ENCODE measurements around the gene CTDP1.
A peak's percentile ranks its signal among the peaks of the same experiment; 100 is the strongest.

CTDP1 gene

DNA sequence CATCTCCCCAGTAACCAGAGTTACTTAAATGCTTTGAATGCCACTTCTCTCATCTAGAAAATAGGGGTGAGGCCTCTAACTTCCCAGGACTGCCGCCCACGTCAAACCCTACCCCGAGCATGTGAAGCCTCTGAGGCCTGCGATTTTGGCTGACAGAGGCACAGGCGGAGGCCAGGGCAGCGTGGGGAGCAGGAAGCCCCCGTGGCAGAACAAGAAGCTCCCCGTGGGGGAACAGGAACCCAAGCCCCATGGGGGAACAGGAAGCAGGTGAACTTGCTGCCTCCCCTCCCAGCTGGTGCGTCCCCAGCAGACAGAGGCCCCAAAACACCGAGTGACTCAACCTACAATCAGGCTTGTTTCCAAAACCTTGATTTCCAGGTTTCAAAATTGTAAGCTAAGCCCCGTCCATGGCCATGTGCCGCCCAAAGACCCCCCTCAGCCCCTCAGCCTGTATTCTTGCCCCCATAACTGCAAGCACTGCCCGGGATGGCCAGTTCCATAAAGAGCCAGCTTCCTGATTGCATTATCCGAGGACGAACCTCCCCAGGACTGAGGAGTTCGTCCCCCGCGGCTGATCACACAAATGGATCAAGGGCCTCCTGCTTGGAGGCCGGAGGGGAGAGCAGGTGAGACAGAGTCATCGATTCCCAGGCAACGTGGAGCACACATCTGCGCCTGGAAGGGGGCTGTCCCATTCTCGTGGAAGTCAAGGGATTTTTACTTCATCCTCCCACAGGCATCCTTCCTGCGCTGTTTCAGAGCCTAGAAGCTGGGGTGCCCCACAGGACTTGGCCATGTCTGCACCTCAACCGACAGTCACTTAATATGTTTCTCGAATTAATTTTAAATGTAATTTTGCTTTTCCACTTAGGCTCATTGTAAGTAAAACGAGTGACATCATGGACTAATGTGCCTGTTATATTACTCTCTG, 36.3 kb upstream of the CTDP1 start:
- DNase-seq, result no peak

GRCh38 chr18:79644006-79644665, 35.5 kb upstream of the CTDP1 start:
- peak in 35 of 56 donors; percentile 8 to 75 (median 45) for DNase-seq

- DNase-seq, result no peak
Measured at GRCh38 chr18:79644666-79645057, 34.9 kb upstream of the CTDP1 start.

GRCh38 chr18:79645291-79645983, 34.2 kb upstream of the CTDP1 start:
- DNase-seq, result no peak

- DNase-seq, result no peak
Measured at GRCh38 chr18:79647307-79647706, 32.3 kb upstream of the CTDP1 start.

GRCh38 chr18:79650959-79651358, 28.6 kb upstream of the CTDP1 start:
- DNase-seq, result no peak

DNA sequence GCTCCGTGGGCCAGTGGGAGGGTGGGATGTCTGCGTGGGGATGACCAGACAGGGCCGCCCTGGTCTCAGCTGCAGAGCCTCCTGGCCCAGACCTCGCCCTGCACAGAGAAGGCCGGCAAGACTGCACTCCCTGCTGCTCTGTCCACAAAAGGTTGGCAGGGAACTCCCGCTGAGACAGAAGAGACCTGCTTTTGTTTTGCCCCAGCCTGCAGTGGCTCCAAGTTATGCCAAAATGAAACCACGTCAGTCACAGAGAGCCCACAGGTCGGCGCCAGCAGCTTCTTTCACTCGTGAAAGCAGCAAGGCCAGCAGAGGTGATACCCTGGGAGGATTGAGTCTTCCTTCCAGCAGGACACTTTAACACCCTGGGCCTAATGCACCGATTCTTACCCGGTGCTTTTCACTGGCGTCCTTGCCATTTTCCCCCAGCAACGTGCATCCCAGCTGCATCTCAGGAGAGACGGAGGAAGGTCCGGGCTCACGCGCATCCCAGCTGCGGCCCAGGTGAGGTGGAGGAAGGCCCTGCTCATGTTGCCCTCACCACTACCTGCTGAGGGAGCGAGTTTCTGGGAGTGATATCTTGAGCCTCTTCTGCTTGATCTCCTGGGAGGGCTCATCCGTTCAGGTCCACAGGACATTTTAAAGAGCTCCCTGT, 22.1 kb upstream of the CTDP1 start:
- DNase-seq, result no peak

- no peak for DNase-seq
Measured at GRCh38 chr18:79658366-79658765, 21.2 kb upstream of the CTDP1 start.

GRCh38 chr18:79659733-79660132, 19.9 kb upstream of the CTDP1 start:
- no peak for DNase-seq

- DNase-seq, result peak in 2 of 56 donors; percentile 11 to 15
Measured at GRCh38 chr18:79662034-79662433, 17.6 kb upstream of the CTDP1 start.

- DNase-seq, result no peak
Measured at GRCh38 chr18:79662439-79662838, 17.2 kb upstream of the CTDP1 start.

DNA sequence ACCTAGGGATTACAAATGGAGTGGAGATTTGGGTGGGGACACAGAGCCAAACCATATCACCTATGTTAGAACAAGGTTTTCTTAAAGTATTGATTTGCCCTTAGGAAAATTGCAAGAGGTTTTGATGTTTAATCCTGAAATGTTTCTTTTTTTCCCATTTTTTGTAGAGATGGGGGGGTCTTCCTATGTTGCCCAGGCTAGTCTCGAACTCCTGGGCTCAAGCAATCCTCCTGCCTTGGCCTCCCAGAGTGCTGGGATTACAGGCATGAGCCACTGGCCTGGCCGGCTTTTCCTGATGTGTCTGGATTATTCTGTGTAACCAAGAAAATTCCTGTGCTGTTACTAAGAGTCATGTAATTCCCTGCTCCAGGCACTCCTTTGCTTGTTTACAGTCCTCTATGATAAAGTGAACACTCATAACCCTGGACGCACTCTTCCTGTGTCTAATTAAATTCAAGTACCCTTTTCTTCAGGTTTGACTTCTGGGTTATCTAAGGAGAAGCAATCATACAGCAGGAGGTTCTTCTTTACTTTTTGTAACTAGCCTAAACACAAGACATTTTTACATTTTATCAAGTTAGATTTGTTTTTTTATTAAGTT, 15.0 kb upstream of the CTDP1 start:
- DNase-seq, result no peak

GRCh38 chr18:79668203-79668602, 11.4 kb upstream of the CTDP1 start:
- DNase-seq, result no peak

- no peak for DNase-seq
Measured at GRCh38 chr18:79672490-79673276, 6.9 kb upstream of the CTDP1 start.

- no peak for DNase-seq
Measured at GRCh38 chr18:79677221-79677620, 2.4 kb upstream of the CTDP1 start.

DNA sequence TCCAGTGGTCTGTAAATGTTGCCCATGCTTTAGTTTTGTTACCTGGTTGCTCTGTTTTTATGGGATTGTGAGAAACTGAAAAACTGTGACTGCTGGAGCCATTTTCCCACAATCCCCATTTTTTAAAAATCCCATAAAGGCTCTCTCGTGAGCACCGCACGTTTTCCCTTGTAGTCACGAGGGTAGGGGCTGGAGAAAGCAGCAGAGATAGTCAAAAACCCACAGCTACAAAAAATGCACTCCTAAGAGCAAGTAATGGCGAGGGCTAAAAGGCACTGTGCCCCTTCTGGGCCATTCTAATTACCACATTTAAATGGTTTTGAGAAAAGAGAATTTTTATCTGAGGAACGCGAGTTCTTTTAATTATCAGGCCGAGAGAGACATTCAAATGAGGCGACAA, 1.8 kb upstream of the CTDP1 start:
- no peak for DNase-seq

- DNase-seq, result peak; percentile 76 to 100 (median 98)
Measured at GRCh38 chr18:79678665-79679551, 695 bp upstream of the CTDP1 start.

DNA sequence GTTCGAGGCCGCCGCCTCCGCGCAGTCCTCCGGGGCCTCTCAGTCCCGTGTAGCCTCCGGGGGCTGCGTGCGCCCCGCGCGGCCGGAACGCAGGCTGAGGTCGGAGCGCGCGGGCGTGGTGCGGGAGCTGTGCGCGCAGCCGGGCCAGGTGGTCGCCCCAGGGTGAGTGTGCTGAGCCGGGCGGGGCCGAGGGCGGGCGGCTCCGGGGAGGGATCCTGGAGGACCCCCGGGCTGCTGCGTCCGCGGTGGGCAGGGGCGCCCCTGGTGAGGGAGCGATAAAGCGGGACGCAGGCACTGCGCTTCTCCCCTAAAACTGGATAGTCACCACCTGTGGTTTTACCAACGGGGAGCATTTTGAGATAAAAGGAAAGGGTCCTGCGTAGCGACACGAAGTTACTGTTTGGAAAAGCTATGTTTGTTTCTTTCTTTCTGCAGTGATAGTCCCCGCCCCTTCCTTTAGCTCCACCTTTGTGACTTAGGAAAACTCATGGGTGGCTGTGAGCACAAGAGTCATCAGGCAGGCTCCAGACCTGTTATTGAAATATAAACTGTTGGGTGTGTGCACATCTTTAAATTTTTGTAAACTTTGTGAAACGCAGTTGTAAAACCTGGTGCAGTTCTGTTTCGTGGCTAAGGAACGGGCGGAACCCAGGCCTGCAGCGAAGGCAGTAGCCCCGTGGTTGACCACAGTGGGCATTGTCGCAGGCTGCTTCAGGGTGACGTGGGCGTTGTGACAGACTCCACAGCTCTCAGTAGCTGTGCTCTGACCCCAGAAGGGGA, 687 bp downstream of the CTDP1 start:
- DNase-seq, result no peak

Data from amygdala (tissue), 56 donors.